Retina (tissue), 1 donor: Measurements from ENCODE around the gene PAM16.
"Not testable (repeated sequence)": the region's sequence is repeated elsewhere in the genome, so short reads cannot be mapped to it uniquely, and the experiment has no call there.

Experiments
- DNase-seq: peaks from one replicate; pipeline ENCODE4 v3.0.0-alpha.2; 2016

PAM16 gene

GRCh38 chr16:4350787-4351659 lies at the start of gene PAM16:
PAM16 (minus strand) TSS chr16:4351321; CDS start chr16:4351234, 87 bp downstream.
- peak; percentile 93 for DNase-seq

- DNase-seq = no peak
Measured at GRCh38 chr16:4399001-4399730, 48.0 kb upstream of the PAM16 start.

- DNase-seq = no peak
Measured at GRCh38 chr16:4395055-4395726, 44.1 kb upstream of the PAM16 start.

GRCh38 chr16:4393850-4394249 lies 42.7 kb upstream of the PAM16 start:
- not testable (repeated sequence) for DNase-seq

- DNase-seq = no peak
Measured at GRCh38 chr16:4393240-4393600, 42.1 kb upstream of the PAM16 start.

GRCh38 chr16:4392382-4393239 lies 41.5 kb upstream of the PAM16 start:
- peak; percentile 40 for DNase-seq

GRCh38 chr16:4391631-4392381 lies 40.7 kb upstream of the PAM16 start:
- DNase-seq = peak; percentile 48

GRCh38 chr16:4390266-4391260 lies 39.4 kb upstream of the PAM16 start:
- DNase-seq = no peak

- DNase-seq = no peak
Measured at GRCh38 chr16:4389051-4389955, 38.2 kb upstream of the PAM16 start.

GRCh38 chr16:4388271-4389021 lies 37.3 kb upstream of the PAM16 start:
- no peak for DNase-seq

- no peak for DNase-seq
Measured at GRCh38 chr16:4387781-4388180, 36.7 kb upstream of the PAM16 start.

- no peak for DNase-seq
Measured at GRCh38 chr16:4386951-4387565, 35.9 kb upstream of the PAM16 start.

- no peak for DNase-seq
Measured at GRCh38 chr16:4386451-4386805, 35.3 kb upstream of the PAM16 start.

- DNase-seq = no peak
Measured at GRCh38 chr16:4385789-4386450, 34.8 kb upstream of the PAM16 start.

GRCh38 chr16:4385066-4385788 lies 34.1 kb upstream of the PAM16 start:
- no peak for DNase-seq

- no peak for DNase-seq
Measured at GRCh38 chr16:4384509-4384942, 33.4 kb upstream of the PAM16 start.
